IPS-NIHi11 (cell line): ENCODE data around the gene DDX6.

Experiments used
- DNase-seq: peaks from one replicate; pipeline ENCODE4 v3.0.0; 2012; ENCODE audit warnings: mixed read lengths, low spot score

Gene DDX6

DNA sequence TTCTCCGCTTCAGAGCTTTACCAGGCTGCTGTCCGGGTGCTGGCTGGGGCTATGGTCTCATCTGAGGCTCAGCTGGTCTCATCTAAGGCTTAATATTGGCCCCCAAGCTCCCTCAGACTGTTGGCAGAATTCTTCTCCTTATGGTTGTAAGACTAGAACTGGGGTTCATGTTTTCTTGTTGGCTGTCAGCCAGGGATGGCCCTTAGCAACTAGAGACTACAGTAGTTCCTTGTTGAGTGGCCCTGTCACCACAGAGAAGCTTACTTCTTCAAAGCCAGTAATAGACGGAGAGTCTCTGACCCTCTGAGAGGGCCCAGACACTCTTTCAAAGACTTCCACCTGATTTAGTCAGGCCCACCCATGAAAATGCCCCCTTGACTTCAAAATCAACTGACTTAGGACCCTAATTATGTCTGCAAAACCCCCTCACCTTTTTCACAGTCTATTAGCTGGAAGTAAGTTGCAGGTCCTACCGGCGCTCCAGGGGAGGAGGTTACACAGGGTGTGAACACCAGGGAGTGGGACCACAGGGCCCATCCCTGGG is 87.3 kb downstream of the DDX6 start:
- no peak for DNase-seq

DNA sequence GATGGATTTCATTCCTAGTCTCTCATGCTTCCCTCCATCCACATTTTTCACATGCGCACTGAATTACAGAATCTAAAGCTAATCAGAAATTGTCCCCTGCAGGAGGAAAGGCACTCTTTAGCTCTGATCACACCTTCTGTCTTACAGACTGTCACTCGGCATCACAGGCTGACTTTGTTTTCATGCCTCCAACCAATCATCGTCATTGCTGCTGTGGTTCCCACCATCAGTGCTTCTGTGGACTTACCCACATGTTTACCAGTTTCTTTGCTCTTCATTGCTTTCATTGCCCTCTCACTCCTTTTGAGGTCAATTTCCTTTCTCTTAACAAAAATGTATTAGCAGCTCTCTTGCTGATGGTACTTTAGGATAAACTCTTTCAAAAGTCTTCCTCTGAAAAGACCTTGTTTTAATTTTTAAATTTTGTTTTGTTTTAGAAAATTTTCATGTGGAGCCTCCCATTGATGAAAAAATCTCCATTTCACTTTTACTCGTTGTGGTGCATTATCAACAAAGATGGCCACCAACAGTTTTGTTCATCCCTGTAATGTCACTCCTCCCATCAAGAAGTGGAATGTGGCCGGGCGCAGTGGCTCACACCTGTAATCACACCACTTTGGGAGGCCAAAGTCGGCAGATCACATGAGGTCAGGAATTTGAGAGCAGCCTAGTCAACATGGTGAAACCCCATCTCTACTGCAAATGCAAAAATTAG is 91.3 kb downstream of the DDX6 start:
- no peak for DNase-seq
